DOHH2 (cell line): Measurements from ENCODE around the gene TIPARP.

Experiments
- CTCF ChIP-seq: fragments of 200-600 bp; sonication (generic); IDR thresholded peaks from one replicate; pipeline ENCODE4 v1.5.1; 2014; ENCODE audit warnings: antibody characterized with exemption, mild to moderate bottlenecking, low read depth, low read length; ENCODE audit not compliant: poor library complexity, severe bottlenecking
- EZH2phosphoT487 ChIP-seq: fragments of 200-600 bp; sonication (generic); IDR thresholded peaks from 2 replicates; pipeline ENCODE4 v1.6.1; 2017; ENCODE audit warnings: borderline replicate concordance, mild to moderate bottlenecking, antibody characterized with exemption, low read length, moderate library complexity, mixed read lengths

- no peak for TF ChIP-seq CTCF
- no peak for TF ChIP-seq EZH2phosphoT487
These were observed 36.1 kb upstream of the TIPARP start for GRCh38 chr3:156638271-156638670.
